CD4-positive, alpha-beta memory T cell (primary cell): ENCODE data around the gene ZFHX3. TPM values are rescaled to one million over a fixed set of nuclear protein-coding genes. Genes with fewer than 3 reads are reported as not detected.

ENCODE experiments used
- CTCF ChIA-PET: fragments of 350-600 bp; sonication (Branson Sonifier 250); formaldehyde crosslinking; loops from one replicate; lab custom pipeline; 2021; ENCODE audit warnings: inconsistent platforms; ENCODE audit not compliant: partially characterized antibody; lab: Charles Lee
- POLR2A ChIA-PET: fragments of 350-600 bp; sonication (Branson Sonifier 250); formaldehyde crosslinking; loops from one replicate; lab custom pipeline; 2021; ENCODE audit not compliant: partially characterized antibody; lab: Charles Lee
- DNase-seq, 5 donors: peaks; one replicate each; pipeline versions ENCODE4 v3.0.0 to v3.0.0-alpha.2; 2020 to 2022; ENCODE audit warnings: mixed read lengths in 1 of 5
- H3K27ac ChIP-seq: one replicate; pipeline ENCODE4 v1.7.0; 2013; ENCODE audit warnings: low read depth, low read length
- H3K27me3 ChIP-seq: 2 replicates; pipeline ENCODE4 v1.7.0; 2013; ENCODE audit warnings: mild to moderate bottlenecking, low read length, moderate library complexity; ENCODE audit not compliant: insufficient read depth
- H3K36me3 ChIP-seq: 2 replicates; pipeline ENCODE4 v1.7.0; 2013; ENCODE audit warnings: mild to moderate bottlenecking, low read length, moderate library complexity; ENCODE audit not compliant: insufficient read depth
- H3K4me1 ChIP-seq: 2 replicates; pipeline ENCODE4 v1.7.0; 2013; ENCODE audit warnings: mild to moderate bottlenecking, low read length, moderate library complexity; ENCODE audit not compliant: insufficient read depth
- H3K4me3 ChIP-seq, 2 donors: one replicate each; pipeline ENCODE4 v1.7.0; 2013; ENCODE audit warnings: low read length in 2 of 2, mild to moderate bottlenecking in 1 of 2
- H3K9me3 ChIP-seq, 2 donors: one replicate each; pipeline ENCODE4 v1.7.0; 2013; ENCODE audit warnings: low read length in 2 of 2, control low read depth in 1 of 2; ENCODE audit not compliant: control insufficient read depth in 1 of 2
- H3K27ac Mint-ChIP-seq, 7 donors: one replicate each; pipeline ENCODE4 v1.8.0; 2020 to 2021; ENCODE audit warnings: mixed read lengths in 7 of 7, mild to moderate bottlenecking in 6 of 7, inconsistent platforms in 3 of 7, moderate library complexity in 3 of 7
- H3K27me3 Mint-ChIP-seq, 2 donors: one replicate each; pipeline ENCODE4 v1.8.0; 2020 to 2021; ENCODE audit warnings: mixed read lengths in 2 of 2
- H3K36me3 Mint-ChIP-seq, 2 donors: one replicate each; pipeline ENCODE4 v1.8.0; 2020 to 2021; ENCODE audit warnings: mixed read lengths in 2 of 2, inconsistent platforms in 1 of 2, mild to moderate bottlenecking in 1 of 2
- H3K4me1 Mint-ChIP-seq, 4 donors: one replicate each; pipeline ENCODE4 v1.8.0; 2020 to 2021; ENCODE audit warnings: mixed read lengths in 4 of 4, mild to moderate bottlenecking in 1 of 4
- H3K4me3 Mint-ChIP-seq, 8 donors: one replicate each; pipeline ENCODE4 v1.8.0; 2020 to 2021; ENCODE audit warnings: mixed read lengths in 8 of 8, mild to moderate bottlenecking in 7 of 8, moderate library complexity in 6 of 8, inconsistent platforms in 3 of 8
- H3K9me3 Mint-ChIP-seq, 8 donors: one replicate each; pipeline ENCODE4 v1.8.0; 2020 to 2021; ENCODE audit warnings: mixed read lengths in 8 of 8, mild to moderate bottlenecking in 5 of 8, inconsistent platforms in 3 of 8, moderate library complexity in 1 of 8
- intact Hi-C: fragments of 100-400 bp; cut with micrococcal nuclease; formaldehyde crosslinking; loops from one replicate; pipeline ENCODE4 v1.15.1; 2023
- polyA plus RNA-seq, 2 donors: library from polyadenylated mRNA; unstranded; fragments of 300-500 nt; fragmentation: Illumina TruSeq; gene quantifications; one replicate each; pipeline ENCODE4 v1.2.3, GENCODE V29; 2021
- total RNA-seq, 2 experiments: library from RNA; stranded (reverse); gene quantifications; one replicate each; pipeline ENCODE4 v1.2.3, GENCODE V29; 2021

The ZFHX3 gene
- total and polyA plus RNA-seq, 4 experiments from 2014 or later, result 0.01 to 0.99 (median 0.36) TPM

- Mint-ChIP-seq H3K4me3 (no peak overlapping the region), H3K27me3 (no peaks in the 10 kb centered on the region), H3K36me3 (no peaks in the 10 kb centered on the region), H3K4me1 (no peaks in the 10 kb centered on the region), H3K9me3 (peaks cover 0 to 2% (median 0%) of the 10 kb centered on the region in 8 donors), H3K27ac (no peak overlapping the region)
- DNase-seq, result no peak
- ChIA-PET CTCF (no interaction called here), POLR2A (no interaction called here)
- intact Hi-C loops, result no loop called here
- H3K4me3 ChIP-seq, result no peak overlapping the region
- H3K27me3 ChIP-seq, result no peaks in the 10 kb centered on the region
- no peaks in the 10 kb centered on the region for H3K36me3 ChIP-seq
- no peak overlapping the region for H3K27ac ChIP-seq
- no peaks in the 10 kb centered on the region for H3K9me3 ChIP-seq
- H3K4me1 ChIP-seq, result no peaks in the 10 kb centered on the region
These were observed 24.0 kb downstream of the ZFHX3 start for GRCh38 chr16:73023752-73024570.

- Histone ChIP-seq H3K4me1 (no peaks in the 10 kb centered on the region), H3K4me3 (no peak overlapping the region), H3K27me3 (no peaks in the 10 kb centered on the region), H3K9me3 (no peaks in the 10 kb centered on the region), H3K27ac (no peak overlapping the region), H3K36me3 (no peaks in the 10 kb centered on the region)
- H3K27ac Mint-ChIP-seq, result no peak overlapping the region
- no peak for DNase-seq
- no peaks in the 10 kb centered on the region for H3K4me1 Mint-ChIP-seq
- ChIA-PET CTCF (no interaction called here), POLR2A (no interaction called here)
- H3K36me3 Mint-ChIP-seq, result no peaks in the 10 kb centered on the region
- H3K4me3 Mint-ChIP-seq, result no peak overlapping the region
- no peaks in the 10 kb centered on the region for H3K27me3 Mint-ChIP-seq
- H3K9me3 Mint-ChIP-seq, result peaks cover 0 to 6% (median 0%) of the 10 kb centered on the region in 8 donors
- intact Hi-C loops, result no loop called here
These were observed 24.6 kb downstream of the ZFHX3 start for GRCh38 chr16:73023320-73023719.

- Mint-ChIP-seq H3K27ac (no peak overlapping the region), H3K4me1 (no peaks in the 10 kb centered on the region), H3K36me3 (no peaks in the 10 kb centered on the region), H3K4me3 (no peak overlapping the region), H3K9me3 (peaks cover 0 to 6% (median 0%) of the 10 kb centered on the region in 8 donors), H3K27me3 (no peaks in the 10 kb centered on the region)
- POLR2A ChIA-PET, result no interaction called here
- CTCF ChIA-PET, result no interaction called here
- no peak for DNase-seq
- H3K9me3 ChIP-seq, result no peaks in the 10 kb centered on the region
- intact Hi-C loops, result no loop called here
- H3K27me3 ChIP-seq, result no peaks in the 10 kb centered on the region
- H3K4me1 ChIP-seq, result no peaks in the 10 kb centered on the region
- H3K36me3 ChIP-seq, result no peaks in the 10 kb centered on the region
- no peak overlapping the region for H3K27ac ChIP-seq
- H3K4me3 ChIP-seq, result no peak overlapping the region
These were observed 25.4 kb downstream of the ZFHX3 start for GRCh38 chr16:73022534-73022933.

GRCh38 chr16:73021866-73022495 lies 25.9 kb downstream of the ZFHX3 start:
- H3K4me3 ChIP-seq, result no peak overlapping the region

GRCh38 chr16:73020409-73020884 lies 27.5 kb downstream of the ZFHX3 start:
- Mint-ChIP-seq H3K9me3 (peaks cover 0 to 6% (median 0%) of the 10 kb centered on the region in 8 donors), H3K36me3 (no peaks in the 10 kb centered on the region), H3K4me3 (no peak overlapping the region), H3K27me3 (no peaks in the 10 kb centered on the region), H3K27ac (no peak overlapping the region), H3K4me1 (no peaks in the 10 kb centered on the region)
- Histone ChIP-seq H3K27me3 (no peaks in the 10 kb centered on the region), H3K36me3 (no peaks in the 10 kb centered on the region), H3K27ac (no peak overlapping the region), H3K4me1 (no peaks in the 10 kb centered on the region), H3K9me3 (no peaks in the 10 kb centered on the region), H3K4me3 (no peak overlapping the region)
- ChIA-PET POLR2A (no interaction called here), CTCF (no interaction called here)
- intact Hi-C loops, result no loop called here
- DNase-seq, result no peak

More at GRCh38 chr16:73021866-73022495, 25.9 kb downstream of the ZFHX3 start:
- ChIA-PET CTCF (no interaction called here), POLR2A (no interaction called here)
- Mint-ChIP-seq H3K27ac (no peak overlapping the region), H3K4me3 (no peak overlapping the region), H3K4me1 (no peaks in the 10 kb centered on the region), H3K27me3 (no peaks in the 10 kb centered on the region), H3K36me3 (no peaks in the 10 kb centered on the region), H3K9me3 (peaks cover 0 to 6% (median 0%) of the 10 kb centered on the region in 8 donors)
- no peaks in the 10 kb centered on the region for H3K4me1 ChIP-seq
- no peak overlapping the region for H3K27ac ChIP-seq
- DNase-seq, result no peak
- H3K9me3 ChIP-seq, result no peaks in the 10 kb centered on the region
- no peaks in the 10 kb centered on the region for H3K36me3 ChIP-seq
- H3K27me3 ChIP-seq, result no peaks in the 10 kb centered on the region
- intact Hi-C loops, result no loop called here

- Mint-ChIP-seq H3K36me3 (no peaks in the 10 kb centered on the region), H3K4me1 (no peaks in the 10 kb centered on the region), H3K27me3 (no peaks in the 10 kb centered on the region), H3K4me3 (no peak overlapping the region), H3K9me3 (peaks cover 0 to 6% (median 0%) of the 10 kb centered on the region in 8 donors), H3K27ac (no peak overlapping the region)
- Histone ChIP-seq H3K4me1 (no peaks in the 10 kb centered on the region), H3K27ac (no peak overlapping the region), H3K27me3 (no peaks in the 10 kb centered on the region), H3K4me3 (no peak overlapping the region), H3K9me3 (no peaks in the 10 kb centered on the region), H3K36me3 (no peaks in the 10 kb centered on the region)
- ChIA-PET POLR2A (no interaction called here), CTCF (no interaction called here)
- intact Hi-C loops, result no loop called here
- DNase-seq, result no peak
These were observed 28.2 kb downstream of the ZFHX3 start for GRCh38 chr16:73019457-73020362.
